LNCAP (cell line): Measurements from ENCODE around the gene LKAAEAR1.

Experiments used
- CTCF ChIP-seq: fragments of 450-650 bp; IDR thresholded peaks from 2 replicates; pipeline ENCODE4 v1.5.1; 2017; ENCODE audit warnings: mild to moderate bottlenecking

LKAAEAR1 gene

GRCh38 chr20:64038565-64039292 is 45.5 kb downstream of the LKAAEAR1 start:
- TF ChIP-seq CTCF = peak; percentile 84

GRCh38 chr20:64038224-64038564 is 46.0 kb downstream of the LKAAEAR1 start:
- no peak for TF ChIP-seq CTCF

- no peak for TF ChIP-seq CTCF
Measured at GRCh38 chr20:64037498-64038213, 46.5 kb downstream of the LKAAEAR1 start.

GRCh38 chr20:64037199-64037497 is 47.0 kb downstream of the LKAAEAR1 start:
- no peak for TF ChIP-seq CTCF

- TF ChIP-seq CTCF = no peak
Measured at GRCh38 chr20:64036346-64037198, 47.6 kb downstream of the LKAAEAR1 start.

GRCh38 chr20:64035933-64036345 is 48.3 kb downstream of the LKAAEAR1 start, which contains the start of gene C20orf204:
TSS of gene C20orf204 (plus strand) at chr20:64036182. CDS start at chr20:64036324, 142 bp downstream.
- TF ChIP-seq CTCF = no peak

GRCh38 chr20:64035066-64035932 is 48.9 kb downstream of the LKAAEAR1 start:
- no peak for TF ChIP-seq CTCF
